Activated naive CD4-positive, alpha-beta T cell (primary cell): ENCODE measurements around the gene USP24.
"Not testable (repeated sequence)": the region's sequence is repeated elsewhere in the genome, so short reads cannot be mapped to it uniquely, and the experiment has no call there.

Experiments
- DNase-seq, 4 experiments: peaks; one replicate each; lab custom pipeline; 2025; lab: John Stamatoyannopoulos, UW

The USP24 gene

DNA sequence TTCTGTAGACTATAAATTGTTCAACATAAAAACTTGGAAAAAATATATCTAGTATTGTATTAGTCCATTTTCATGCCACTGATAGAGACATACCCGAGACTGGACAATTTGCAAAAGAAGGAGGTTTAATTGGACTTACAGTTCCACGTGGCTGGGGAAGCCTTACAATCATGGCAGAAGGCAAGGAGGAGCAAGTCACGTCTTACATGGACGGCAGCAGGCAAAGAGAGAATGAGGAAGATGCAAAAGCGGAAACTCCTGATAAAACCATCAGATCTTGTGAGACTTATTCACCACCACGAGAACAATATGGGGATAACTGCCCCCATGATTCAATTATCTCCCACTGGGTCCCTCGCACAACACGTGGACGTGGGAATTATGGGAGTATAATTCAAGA lies 15.4 kb downstream of the USP24 start:
- DNase-seq, result not testable (repeated sequence)

DNA sequence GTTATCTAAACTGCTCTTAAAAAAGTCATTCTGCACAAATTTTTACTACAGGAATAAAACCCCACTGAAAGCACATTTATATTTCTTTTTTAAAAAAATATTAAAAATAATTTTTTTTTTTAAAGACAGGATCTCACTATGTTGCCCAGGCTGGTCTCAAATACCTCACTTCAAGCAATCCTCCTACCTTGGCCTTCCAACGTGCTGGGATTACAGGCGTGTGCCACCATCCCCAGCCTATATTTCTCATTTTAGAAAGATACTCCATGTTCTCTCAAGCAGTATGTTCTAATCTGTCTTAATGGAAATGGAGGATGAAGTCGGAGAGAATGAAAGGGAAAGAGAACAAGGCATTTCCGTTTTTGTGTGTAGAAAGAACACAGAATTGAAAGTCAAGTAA lies 17.1 kb downstream of the USP24 start:
- no peak for DNase-seq

DNA sequence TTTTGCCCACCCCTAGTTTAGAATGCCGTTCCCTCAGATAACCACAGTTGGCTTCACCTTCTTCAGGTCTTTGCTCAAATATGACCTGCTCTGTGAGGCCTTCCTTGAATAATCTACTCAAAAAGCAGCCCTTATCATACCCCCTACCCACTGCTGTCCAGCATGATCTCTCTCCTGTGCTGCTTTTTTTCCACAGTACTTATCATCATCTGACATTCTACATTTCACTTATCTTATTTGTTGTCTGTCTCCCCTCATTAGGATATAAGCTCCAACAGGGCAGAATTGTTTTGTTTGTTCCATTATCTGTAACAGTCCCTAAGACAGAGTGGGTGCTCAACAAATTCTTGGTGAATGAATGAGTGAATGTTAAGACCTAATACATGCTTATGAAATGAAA lies 18.1 kb downstream of the USP24 start:
- DNase-seq, result no peak

DNA sequence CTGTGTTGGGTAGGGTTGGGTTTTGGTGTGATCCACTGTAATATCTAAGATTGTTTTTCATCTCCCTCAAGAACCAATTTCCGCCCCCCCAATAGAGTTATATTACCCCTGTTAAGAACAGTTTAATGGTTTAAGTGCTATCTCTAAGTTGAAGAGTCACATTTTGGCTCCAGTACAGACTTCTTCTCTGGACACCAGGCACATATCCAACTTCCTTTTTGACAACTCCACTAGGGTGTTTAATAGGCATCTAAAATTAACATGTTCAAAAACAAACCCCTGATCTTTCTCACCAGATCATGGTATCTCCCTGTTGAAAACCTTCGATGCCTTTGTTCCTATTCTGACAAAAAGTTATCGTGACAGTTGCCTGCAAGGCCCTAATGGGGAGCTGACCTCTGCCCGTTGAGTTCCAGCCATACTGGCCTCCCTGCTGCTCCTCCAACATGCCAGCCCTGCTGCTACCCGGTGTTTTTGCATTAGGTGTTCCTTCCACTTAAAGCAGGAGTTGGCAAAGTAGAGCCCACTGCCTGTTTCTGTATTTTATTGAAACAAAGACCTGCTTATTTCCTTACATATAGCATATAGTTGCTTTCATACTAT lies 18.6 kb downstream of the USP24 start:
- no peak for DNase-seq

DNA sequence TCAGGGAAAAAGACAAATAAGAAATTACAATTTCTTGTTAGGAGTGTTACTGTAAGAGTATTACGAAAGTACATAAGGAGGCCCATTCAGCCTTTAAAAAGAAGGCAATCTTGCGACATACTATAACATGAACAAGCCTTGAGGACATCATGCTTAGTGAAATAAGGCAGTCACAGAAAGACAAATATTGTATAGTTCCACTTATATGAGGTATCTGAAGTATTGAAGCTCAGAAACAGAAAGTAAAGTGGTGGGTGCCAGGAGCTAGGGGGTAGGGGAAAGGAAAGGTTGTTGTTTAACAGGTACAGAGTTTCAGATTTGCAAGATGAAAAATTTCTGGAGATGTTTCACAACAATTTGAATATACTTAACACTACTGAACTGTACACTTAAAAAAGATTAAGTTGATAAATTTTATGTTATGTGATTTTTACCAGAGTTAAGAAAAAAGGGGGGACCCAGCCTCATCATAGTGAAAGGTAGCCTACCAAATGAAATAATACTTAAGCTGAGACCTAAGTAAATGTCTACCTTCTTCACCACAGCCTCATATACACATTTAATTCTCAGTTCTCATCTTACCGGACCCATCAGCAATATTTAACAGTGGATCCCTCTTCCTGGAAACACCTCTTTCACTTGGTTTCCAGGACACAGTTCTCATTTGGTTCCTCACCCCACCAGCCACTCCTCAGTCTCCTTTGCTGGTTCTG lies 19.5 kb downstream of the USP24 start:
- DNase-seq, result no peak

DNA sequence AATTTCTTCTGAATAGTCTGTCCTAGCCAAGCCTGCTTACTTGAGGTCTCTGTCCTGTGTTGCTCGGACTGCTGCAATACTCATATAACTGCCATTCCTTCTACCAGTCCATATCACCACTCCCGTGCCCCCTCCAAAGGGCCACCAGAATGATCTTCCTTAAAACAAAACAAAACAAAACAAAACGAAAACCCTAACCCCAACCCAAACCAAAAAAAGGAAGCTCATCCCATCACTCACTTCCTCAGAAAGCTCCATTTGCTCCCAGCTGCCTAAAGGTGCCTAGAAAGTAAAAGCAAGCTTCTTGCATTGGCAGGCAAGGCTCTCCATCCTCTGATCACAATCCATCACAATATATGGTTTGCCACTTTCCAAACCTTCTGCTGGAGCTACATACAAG lies 20.3 kb downstream of the USP24 start:
- DNase-seq, result no peak

DNA sequence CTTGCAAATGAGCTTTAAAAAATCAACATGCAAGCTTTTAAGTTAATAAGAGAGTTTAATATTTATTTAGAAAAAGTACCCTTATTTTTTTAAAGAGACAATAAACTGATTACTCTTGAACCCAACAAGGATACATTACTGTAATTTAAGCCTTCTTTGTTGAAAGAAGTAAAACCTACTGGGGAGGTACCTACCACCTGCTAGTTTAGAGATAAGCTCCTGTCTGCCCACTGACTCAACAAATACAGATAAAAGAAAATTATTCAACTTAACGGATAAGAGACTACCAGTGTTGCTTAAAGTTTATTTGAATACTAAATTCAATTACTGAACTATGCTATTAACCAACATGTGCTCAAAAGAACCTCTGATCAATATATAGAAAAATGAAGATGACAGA lies 23.1 kb downstream of the USP24 start:
- no peak for DNase-seq

DNA sequence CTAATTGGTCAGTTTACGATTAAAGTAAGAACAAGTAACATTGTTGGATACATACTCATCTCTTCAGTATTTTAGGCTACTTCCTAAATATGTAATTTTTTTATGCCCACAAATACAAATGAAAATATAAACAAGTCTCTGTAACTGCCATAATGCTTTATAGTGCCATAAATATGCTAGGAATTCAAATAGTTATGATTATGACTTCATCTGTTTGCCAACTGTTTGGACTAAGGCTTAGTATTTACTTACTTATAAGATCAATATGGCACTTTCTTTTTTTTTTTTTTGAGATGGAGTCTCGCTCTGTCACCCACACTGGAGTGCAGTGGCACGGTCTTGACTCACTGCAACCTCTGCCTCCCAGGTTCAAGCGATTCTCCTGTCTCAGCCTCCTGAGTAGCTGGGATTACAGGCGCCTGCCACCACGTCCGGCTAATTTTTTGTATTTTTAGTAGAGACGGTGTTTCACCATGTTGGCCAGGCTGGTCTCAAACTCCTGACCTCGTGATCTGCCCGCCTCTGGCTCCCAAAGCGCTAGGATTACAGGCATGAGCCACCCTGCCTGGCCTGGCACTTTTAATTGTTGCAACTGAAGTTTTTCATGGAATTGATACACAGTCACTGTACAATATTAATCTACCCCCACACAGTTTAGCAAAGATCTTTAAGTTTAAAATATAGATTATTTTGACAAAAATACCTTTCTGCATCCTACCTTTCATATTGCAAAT lies 23.8 kb downstream of the USP24 start:
- DNase-seq, result not testable (repeated sequence)

DNA sequence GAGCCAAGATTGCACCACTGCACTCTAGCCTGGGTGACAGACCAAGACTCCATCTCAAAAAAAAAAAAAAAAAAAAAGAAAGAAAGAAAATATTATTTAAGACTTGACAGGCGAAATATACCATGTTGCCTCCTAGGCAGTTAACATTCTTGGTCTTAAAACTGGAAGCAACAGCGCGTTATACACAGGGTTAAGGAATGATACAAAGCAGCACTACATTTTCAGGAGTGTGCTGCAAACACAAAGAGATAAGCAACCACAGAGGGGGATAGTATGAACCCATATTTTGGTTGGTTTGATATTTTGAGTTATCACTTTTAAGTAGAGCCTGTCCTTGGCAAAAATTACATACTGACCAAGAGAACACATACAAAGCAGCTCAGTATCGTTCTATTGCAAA lies 25.1 kb downstream of the USP24 start:
- DNase-seq, result no peak

DNA sequence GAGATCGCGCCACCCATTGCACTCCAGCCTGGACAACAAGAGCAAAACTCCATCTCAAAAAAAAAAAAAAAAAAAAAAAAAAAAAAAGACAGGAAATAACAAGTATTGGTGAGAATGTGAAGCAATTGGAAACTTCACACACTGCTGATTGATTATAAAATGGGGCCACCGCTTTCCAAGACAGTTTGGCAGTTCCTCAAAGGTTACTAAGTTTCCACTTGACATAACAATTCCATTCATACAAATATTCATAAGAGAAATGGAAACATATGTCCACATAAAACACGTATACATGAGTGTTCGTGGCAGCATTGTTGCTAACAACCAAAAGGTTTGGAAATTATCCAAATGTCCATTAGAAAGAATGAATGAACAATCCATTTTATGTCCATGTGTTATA lies 26.3 kb downstream of the USP24 start:
- no peak for DNase-seq

DNA sequence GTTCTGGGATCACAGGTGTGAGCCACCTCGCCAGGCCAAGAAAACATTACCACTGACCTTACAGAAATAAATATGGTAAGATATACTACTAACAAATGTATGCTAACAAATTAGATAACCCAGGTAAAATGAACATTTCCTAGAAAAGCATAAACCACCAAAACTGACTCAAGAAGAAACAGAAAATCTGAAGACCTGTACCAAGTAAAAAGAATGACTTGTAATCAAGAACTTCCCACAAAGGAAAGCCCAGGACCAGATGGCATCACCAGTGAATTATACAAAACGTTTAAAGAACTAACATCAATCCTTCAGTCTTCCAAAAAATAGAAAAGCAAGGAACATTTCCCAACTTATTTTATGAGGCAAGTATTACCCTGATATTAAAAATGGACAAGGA lies 29.3 kb downstream of the USP24 start:
- no peak for DNase-seq

DNA sequence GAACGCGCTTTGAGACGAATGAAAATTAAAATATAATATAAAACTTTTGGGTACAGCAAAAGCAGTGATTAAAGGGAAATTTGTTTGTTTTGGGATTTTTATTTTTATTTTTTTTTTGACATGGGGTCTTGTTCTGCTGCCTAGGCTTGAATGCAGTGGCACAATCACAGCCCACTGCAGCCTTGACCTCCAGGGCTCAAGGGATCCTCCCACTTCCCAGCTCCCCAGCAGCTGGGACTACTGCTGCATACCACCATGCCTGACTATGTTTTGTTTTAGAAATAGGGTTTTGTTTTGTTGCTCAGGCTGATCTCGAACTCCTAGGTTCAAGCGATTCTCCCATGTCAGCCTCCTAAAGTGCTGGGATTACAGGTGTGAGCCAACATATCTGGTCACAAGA lies 30.3 kb downstream of the USP24 start:
- no peak for DNase-seq

DNA sequence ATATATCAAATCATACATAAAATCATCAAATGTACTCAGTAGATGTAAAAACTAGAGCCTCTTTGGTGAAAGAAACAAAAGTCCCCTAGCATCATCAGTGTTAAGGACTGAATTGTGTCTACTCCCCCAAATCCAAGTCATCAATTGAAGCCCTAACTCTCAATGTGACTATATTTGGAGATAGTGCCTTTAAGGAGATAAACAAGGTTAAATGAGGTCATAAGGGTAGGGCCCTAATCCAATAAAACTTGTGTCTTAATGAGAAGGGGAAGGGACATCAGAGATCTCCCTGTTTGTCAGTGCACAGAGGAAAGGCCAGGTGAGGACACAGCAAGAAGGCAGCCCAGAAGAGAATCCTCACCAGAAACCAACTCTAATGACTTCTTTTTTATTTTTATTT lies 33.5 kb downstream of the USP24 start:
- DNase-seq, result no peak

DNA sequence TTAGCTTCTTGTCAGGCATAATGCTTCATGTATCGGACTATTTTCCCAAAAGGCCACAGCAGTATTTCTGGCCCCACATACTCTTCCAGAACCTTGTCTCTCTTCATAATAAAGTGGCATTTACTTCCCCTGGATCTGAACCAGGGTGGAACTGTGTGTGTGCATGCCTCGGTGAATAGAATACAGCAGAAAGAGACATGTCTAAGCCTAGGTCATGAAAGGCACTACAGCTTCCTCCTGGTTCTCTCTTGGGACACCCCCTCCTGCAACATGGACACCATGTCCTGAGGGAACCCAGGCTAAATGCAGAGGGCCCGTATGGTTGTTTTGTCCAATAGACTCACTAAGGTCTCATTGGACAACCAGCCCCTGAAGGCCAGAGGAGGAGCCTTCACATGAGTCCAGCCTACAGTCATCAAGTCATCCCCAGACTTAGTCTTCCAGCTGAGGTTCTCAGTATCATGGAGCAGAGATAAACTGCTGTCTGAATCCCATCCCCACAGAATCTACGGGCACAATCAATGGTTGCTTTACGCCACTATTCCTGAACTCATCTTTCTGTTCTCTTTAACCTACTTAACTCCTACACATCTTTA lies 35.0 kb downstream of the USP24 start:
- no peak for DNase-seq

DNA sequence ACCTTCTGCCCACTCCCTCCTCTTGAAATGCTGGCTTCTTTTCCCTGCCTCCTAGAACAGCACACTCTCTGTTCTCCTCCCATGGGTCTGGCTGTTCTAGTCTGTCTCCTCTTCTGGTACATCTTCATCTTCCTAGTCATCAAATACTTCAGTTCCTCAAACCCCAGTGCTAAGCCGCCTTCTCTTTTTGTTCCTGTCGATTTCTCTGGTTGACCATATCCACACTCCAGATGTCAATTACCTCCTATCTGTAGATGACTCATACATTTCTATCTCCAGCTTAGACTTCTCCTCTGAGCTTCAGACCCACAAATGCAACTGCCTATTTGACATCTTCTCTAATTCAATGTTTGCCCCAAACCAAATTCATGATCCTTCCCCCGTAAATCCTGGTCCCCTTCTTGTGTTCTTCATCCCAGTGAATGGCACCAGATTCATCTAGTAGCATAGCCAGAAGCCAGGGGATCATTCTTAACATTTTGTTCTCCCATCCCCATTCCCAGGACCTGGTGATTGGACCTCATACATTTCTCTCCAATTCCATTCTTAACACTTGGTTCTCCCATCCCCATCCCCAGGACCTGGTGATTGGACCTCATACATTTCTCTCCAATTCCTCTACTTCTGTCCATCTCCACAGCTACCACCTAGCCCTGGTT lies 35.9 kb downstream of the USP24 start:
- no peak for DNase-seq

DNA sequence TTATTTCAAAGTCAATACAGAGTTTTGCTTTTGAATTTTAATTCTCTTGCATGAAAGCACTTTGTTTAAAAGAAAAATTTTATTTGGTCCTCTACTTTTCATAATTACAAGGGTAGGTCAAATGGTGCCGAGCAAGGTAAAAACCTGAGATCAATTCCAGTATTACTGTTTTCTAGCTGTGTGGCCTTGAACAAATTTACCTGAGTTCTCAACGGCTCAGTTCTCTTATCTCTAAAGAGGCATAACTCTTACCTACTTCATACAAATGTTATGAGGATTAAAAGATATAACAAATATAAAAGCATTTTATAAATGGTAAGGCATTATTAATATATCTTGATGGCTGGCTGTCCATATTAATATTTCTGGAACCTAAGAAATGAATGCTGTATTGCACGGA lies 42.5 kb downstream of the USP24 start:
- no peak for DNase-seq

DNA sequence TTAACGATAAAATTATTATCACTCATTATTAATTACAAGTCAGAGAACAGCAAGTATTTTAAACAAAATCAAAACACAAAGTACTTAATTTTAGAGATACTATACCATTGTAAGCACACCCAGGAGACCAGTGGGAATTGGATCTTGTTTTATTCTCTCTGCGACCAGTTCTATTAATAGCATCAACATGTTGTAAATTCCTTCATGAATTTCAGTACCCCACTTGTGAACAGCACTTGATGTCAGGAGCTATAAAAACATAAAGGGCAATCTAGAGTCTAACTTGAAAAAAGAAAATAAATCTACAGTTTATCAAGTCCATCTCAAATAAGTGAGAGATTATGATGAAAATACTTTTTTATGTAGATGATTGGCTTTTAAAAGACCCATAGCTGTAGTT lies 42.9 kb downstream of the USP24 start:
- no peak for DNase-seq

DNA sequence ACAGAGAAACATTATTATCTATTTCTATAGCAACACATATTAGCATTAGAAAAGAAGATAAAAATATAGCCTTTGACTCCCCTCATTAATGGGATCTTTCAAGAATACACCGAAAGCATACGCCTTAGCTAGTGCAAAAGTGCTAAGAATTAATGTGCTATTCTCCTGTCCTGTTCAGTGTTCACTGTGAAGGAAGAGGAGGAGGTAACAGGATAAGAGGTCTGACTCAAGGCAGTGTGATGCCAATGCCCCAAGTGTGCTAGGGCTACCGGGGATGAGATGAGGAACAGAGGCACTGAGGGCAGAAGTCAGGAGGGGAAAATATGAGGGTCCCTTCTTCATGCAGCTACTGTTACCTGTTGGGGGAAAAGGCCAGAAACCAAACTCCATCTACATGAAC lies 43.5 kb downstream of the USP24 start:
- DNase-seq, result no peak

DNA sequence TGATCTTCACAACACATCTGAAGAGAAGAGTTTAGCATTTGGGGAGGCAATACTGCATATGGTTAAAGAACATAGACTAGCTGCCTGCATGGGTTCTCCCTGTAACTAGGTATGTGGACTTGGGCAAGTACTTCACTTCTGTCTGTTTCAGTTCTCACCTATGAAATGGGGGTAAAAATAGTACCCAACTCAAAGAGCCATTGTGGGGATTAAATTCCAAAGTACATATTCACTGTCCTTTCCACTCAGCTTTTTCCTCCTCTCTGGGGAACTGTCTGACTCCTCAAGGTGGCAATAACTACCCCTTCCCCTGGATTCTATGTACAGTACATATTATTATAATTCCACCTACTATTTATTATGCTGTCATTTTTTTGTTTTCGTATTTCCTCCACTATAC lies 44.7 kb downstream of the USP24 start:
- no peak for DNase-seq

DNA sequence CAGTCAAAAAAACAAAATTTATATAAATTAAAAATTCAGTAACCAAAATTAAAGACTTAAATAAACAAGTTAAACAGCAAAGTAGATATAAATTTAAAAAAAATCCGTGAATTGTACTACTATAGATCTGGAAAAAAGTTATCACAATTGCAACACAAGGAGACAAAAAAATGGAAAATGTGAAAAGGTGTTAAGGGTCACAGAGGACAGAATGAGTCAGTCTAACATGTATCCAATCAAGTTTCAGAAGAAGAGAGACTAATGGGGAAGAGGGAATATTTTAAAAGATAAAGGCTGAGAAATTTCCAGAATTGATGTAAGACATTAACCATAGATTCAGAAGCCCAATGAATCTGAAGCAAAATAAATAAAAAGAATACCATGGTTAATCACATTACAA lies 46.0 kb downstream of the USP24 start:
- DNase-seq, result no peak

DNA sequence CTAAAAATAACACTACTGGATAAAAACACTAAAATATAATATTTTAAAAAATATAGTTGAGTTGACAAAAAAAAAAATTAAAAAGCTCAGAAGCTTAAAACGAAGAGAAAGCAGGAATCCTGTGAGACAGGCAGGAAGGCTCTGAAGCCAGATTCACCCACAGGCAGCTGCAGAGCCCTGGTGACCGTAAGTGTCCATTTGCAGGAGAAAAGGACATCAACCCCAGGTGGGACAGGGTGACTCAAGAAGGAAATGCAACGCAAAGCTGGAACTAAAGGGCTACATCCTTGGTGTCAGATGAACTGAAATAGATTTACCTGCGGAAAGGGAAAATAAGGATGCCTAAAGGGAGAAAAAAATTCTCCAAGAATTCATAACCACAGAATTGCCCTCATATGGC lies 46.8 kb downstream of the USP24 start:
- no peak for DNase-seq

DNA sequence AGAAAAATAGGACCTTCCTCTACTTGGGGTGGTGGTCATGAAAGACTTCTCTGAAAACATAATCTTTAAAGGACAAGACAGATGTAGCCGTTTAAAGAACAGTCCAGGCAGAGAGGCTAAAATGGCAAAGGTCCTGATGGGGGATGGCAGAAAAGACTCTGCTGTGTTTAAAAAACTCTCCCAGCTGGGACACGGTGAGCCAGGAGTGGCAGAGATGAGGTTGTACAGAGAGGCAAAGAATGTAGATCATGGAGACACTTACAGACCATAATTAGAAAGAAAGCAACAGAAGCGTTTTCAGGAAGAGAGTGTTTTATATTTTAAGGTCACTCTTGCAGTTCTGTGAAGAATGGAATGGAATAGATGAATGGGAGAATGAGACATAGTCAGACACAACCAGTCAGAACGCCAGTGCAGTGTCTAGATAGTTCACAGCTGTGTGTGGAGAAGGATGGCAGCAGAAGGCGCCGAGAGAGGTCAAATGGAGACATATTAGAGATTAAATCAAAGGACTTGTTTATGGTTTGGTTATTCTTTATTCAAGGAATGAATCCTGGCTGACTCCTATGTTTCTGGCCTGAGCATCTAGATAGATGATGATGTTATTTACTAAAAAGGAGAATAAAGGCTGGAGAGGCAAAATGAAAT lies 47.8 kb downstream of the USP24 start:
- no peak for DNase-seq
